Measurements from ENCODE around the gene SP2.

DNA sequence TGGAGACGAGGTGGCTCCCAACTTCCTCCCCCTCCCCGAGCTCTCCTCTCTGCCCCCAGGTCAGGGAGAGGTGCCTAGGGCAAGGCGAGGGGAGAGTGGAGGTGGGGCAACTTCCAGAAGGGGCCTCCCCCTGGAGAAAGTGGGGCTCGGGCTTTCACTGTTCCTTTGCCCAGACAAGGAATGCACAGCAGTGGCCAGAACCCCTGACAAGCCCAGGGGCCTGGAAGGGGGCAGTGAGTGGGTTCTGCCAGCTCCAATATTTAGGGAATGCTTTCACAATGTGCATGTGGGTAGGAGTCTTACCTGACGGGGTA, 11.7 kb upstream of the SP2 start:
- TF ChIP-seq POLR2A (IDR thresholded peaks at IDR 0.05) (no peak), POLR2AphosphoS5 (IDR thresholded peaks at IDR 0.05) (no peak)
- TF ChIP-seq, protein P1, sequence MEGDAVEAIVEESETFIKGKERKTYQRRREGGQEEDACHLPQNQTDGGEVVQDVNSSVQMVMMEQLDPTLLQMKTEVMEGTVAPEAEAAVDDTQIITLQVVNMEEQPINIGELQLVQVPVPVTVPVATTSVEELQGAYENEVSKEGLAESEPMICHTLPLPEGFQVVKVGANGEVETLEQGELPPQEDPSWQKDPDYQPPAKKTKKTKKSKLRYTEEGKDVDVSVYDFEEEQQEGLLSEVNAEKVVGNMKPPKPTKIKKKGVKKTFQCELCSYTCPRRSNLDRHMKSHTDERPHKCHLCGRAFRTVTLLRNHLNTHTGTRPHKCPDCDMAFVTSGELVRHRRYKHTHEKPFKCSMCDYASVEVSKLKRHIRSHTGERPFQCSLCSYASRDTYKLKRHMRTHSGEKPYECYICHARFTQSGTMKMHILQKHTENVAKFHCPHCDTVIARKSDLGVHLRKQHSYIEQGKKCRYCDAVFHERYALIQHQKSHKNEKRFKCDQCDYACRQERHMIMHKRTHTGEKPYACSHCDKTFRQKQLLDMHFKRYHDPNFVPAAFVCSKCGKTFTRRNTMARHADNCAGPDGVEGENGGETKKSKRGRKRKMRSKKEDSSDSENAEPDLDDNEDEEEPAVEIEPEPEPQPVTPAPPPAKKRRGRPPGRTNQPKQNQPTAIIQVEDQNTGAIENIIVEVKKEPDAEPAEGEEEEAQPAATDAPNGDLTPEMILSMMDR (IDR thresholded peaks at IDR 0.05 in 8 of 11, conservative IDR thresholded peaks at IDR 0.05 in 3 of 11) = no peak

Data from spleen (tissue), 7 donors.